ENCODE measurements around the gene TRIM26. TPM values are rescaled to one million over a fixed set of nuclear protein-coding genes. Genes with fewer than 3 reads are reported as not detected.

The TRIM26 gene
- total and polyA plus RNA-seq, 8 donors, result 12.1 to 25.8 (median 21.7) TPM

- H3K27me3 ChIP-seq, result peaks cover 0 to 10% (median 3%) of the 10 kb centered on the region in 4 donors
- H3K9me3 ChIP-seq, result no peaks in the 10 kb centered on the region
- TF ChIP-seq CTCF (IDR thresholded peaks at IDR 0.05), result no peak
- 76 to 80% methylated on average over 4 of the region's 4 CpGs for WGBS, 2 donors
- no peaks in the 10 kb centered on the region for H3K4me1 ChIP-seq
- no peak for DNase-seq
- no peak for ATAC-seq
- H3K4me3 ChIP-seq, result no peak overlapping the region
- no peak overlapping the region for H3K27ac ChIP-seq
- no peaks in the 10 kb centered on the region for H3K36me3 ChIP-seq
- intact Hi-C loops (cut with DNase I), result no loop called here
- FAIRE-seq, result no peak
These were observed 40.5 kb downstream of the TRIM26 start for GRCh38 chr6:30172681-30173080.

GRCh38 chr6:30171677-30172471, 41.3 kb downstream of the TRIM26 start:
- DNase-seq, result peak in 1 of 6 donors; percentile 63
- H3K4me3 ChIP-seq, result peak overlapping the region in 1 of 4 donors; percentile 22

GRCh38 chr6:30169658-30170614, 43.3 kb downstream of the TRIM26 start:
- intact Hi-C loops (cut with DNase I), result no loop called here
- H3K4me1 ChIP-seq, result no peaks in the 10 kb centered on the region
- peak in 3 of 4 donors; percentile 86 to 91 (median 86) for ATAC-seq
- H3K27me3 ChIP-seq, result peaks cover 0 to 10% (median 3%) of the 10 kb centered on the region in 4 donors
- no peak overlapping the region for H3K4me3 ChIP-seq
- no peak for DNase-seq
- peak; percentile 41 for FAIRE-seq
- WGBS, 2 donors, result 17 to 24% methylated on average over 7 of the region's 7 CpGs
- no peaks in the 10 kb centered on the region for H3K36me3 ChIP-seq
- peak; percentile 51 to 74 (median 66) for TF ChIP-seq CTCF (IDR thresholded peaks at IDR 0.05)
- no peak overlapping the region for H3K27ac ChIP-seq
- H3K9me3 ChIP-seq, result no peaks in the 10 kb centered on the region

More at GRCh38 chr6:30171677-30172471, 41.3 kb downstream of the TRIM26 start:
- no peaks in the 10 kb centered on the region for H3K36me3 ChIP-seq
- no peaks in the 10 kb centered on the region for H3K9me3 ChIP-seq
- WGBS, 2 donors, result 8 to 10% methylated on average over 62 of the region's 62 CpGs
- no peaks in the 10 kb centered on the region for H3K4me1 ChIP-seq
- intact Hi-C loops (cut with DNase I), result no loop called here
- peaks cover 0 to 10% (median 3%) of the 10 kb centered on the region in 4 donors for H3K27me3 ChIP-seq
- FAIRE-seq, result no peak
- H3K27ac ChIP-seq, result no peak overlapping the region
- no peak for TF ChIP-seq CTCF (IDR thresholded peaks at IDR 0.05)
- peak in 2 of 4 donors; percentile 26 for ATAC-seq

- no peak for ATAC-seq
- no peak for FAIRE-seq
These were observed 44.5 kb downstream of the TRIM26 start for GRCh38 chr6:30168741-30169140.

More at GRCh38 chr6:30168741-30169140, 44.5 kb downstream of the TRIM26 start:
- H3K27ac ChIP-seq, result no peak overlapping the region
- H3K4me3 ChIP-seq, result no peak overlapping the region
- peaks cover 0 to 10% (median 3%) of the 10 kb centered on the region in 4 donors for H3K27me3 ChIP-seq
- intact Hi-C loops (cut with DNase I), result no loop called here
- no peaks in the 10 kb centered on the region for H3K36me3 ChIP-seq
- no peaks in the 10 kb centered on the region for H3K4me1 ChIP-seq
- DNase-seq, result no peak
- 24 to 42% methylated on average over 1 of the region's 1 CpG for WGBS, 2 donors
- H3K9me3 ChIP-seq, result no peaks in the 10 kb centered on the region
- TF ChIP-seq CTCF (IDR thresholded peaks at IDR 0.05), result no peak

All from pancreas (tissue), 10 donors.